HG02678 (cell line): ENCODE results near the gene ZCCHC2.
A peak's percentile ranks its signal among the peaks of the same experiment; 100 is the strongest.

Experiments used
- ATAC-seq: cut with Tn5 transposase; IDR thresholded peaks from one replicate; pipeline ENCODE4 v1.9.1; 2021; ENCODE audit warnings: mild to moderate bottlenecking, moderate library complexity; ENCODE audit not compliant: unreplicated experiment

ZCCHC2 gene

GRCh38 chr18:62537042-62537894, 14.4 kb downstream of the ZCCHC2 start:
- no peak for ATAC-seq

- ATAC-seq = no peak
These were observed 15.1 kb downstream of the ZCCHC2 start for GRCh38 chr18:62537946-62538345.

GRCh38 chr18:62538881-62539280, 16.1 kb downstream of the ZCCHC2 start:
- ATAC-seq = no peak

- ATAC-seq = no peak
These were observed 16.7 kb downstream of the ZCCHC2 start for GRCh38 chr18:62539284-62540165.

- no peak for ATAC-seq
These were observed 20.2 kb downstream of the ZCCHC2 start for GRCh38 chr18:62543021-62543420.

- no peak for ATAC-seq
These were observed 22.3 kb downstream of the ZCCHC2 start for GRCh38 chr18:62545098-62545497.

- ATAC-seq = no peak
These were observed 26.9 kb downstream of the ZCCHC2 start for GRCh38 chr18:62549755-62550154.

- no peak for ATAC-seq
These were observed 27.9 kb downstream of the ZCCHC2 start for GRCh38 chr18:62550746-62551145.

GRCh38 chr18:62551972-62552513, 29.2 kb downstream of the ZCCHC2 start:
- ATAC-seq = no peak

GRCh38 chr18:62554061-62554815, 31.4 kb downstream of the ZCCHC2 start:
- ATAC-seq = peak; percentile 61

GRCh38 chr18:62555135-62555534, 32.3 kb downstream of the ZCCHC2 start:
- ATAC-seq = no peak

- no peak for ATAC-seq
These were observed 33.6 kb downstream of the ZCCHC2 start for GRCh38 chr18:62556397-62556796.

GRCh38 chr18:62558015-62558663, 35.3 kb downstream of the ZCCHC2 start:
- no peak for ATAC-seq

GRCh38 chr18:62564044-62564443, 41.2 kb downstream of the ZCCHC2 start:
- no peak for ATAC-seq

- ATAC-seq = no peak
These were observed 43.4 kb downstream of the ZCCHC2 start for GRCh38 chr18:62566199-62566598.

GRCh38 chr18:62566818-62567217, 44.0 kb downstream of the ZCCHC2 start:
- no peak for ATAC-seq

GRCh38 chr18:62569081-62569655, 46.3 kb downstream of the ZCCHC2 start:
- no peak for ATAC-seq

GRCh38 chr18:62571037-62571436, 48.2 kb downstream of the ZCCHC2 start:
- no peak for ATAC-seq

- no peak for ATAC-seq
These were observed 48.8 kb downstream of the ZCCHC2 start for GRCh38 chr18:62571648-62572047.

GRCh38 chr18:62572456-62572855, 49.6 kb downstream of the ZCCHC2 start:
- ATAC-seq = no peak
